PC-3 (cell line): ENCODE results near the gene CXCL11. TPM values are rescaled to one million over a fixed set of nuclear protein-coding genes. Genes with fewer than 3 reads are reported as not detected.
A peak's percentile ranks its signal among the peaks of the same experiment; 100 is the strongest.
"Not testable (repeated sequence)": the region's sequence is repeated elsewhere in the genome, so short reads cannot be mapped to it uniquely, and the experiment has no call there.

ENCODE experiments used
- ATAC-seq: fragments of 200-7000 bp; cut with Tn5 transposase; 2 replicates; pipeline ENCODE4 v1.9.1; 2020; ENCODE audit warnings: mild to moderate bottlenecking, moderate library complexity
- BruUV-seq: library from RNA; stranded (reverse); fragments of 400-500 nt; replicated peaks from 2 replicates; lab custom pipeline; 2021; lab: Mats Ljungman, UMichigan
- CTCF ChIA-PET: fragments of 300-600 bp; sonication (Branson Sonifier 250); formaldehyde crosslinking; loops from one replicate; lab custom pipeline; 2022; ENCODE audit warnings: antibody characterized with exemption; lab: Charles Lee
- POLR2A ChIA-PET: fragments of 300-600 bp; sonication (Branson Sonifier 250); formaldehyde crosslinking; loops from one replicate; lab custom pipeline; 2022; ENCODE audit warnings: antibody characterized with exemption; ENCODE audit not compliant: unreplicated experiment; lab: Charles Lee
- DNase-seq: peaks from one replicate; pipeline ENCODE4 v3.0.0-alpha.2; 2015
- H2AFZ ChIP-seq: fragments of 300-600 bp; sonication (generic); 2 replicates; pipeline ENCODE4 v1.6.0; 2016; ENCODE audit warnings: antibody characterized with exemption, low read length
- H3F3A ChIP-seq: fragments of 300-600 bp; sonication (generic); one replicate; pipeline ENCODE4 v1.6.0; 2017; ENCODE audit warnings: antibody characterized with exemption, low read length, control low read depth, mild to moderate bottlenecking; ENCODE audit not compliant: unreplicated experiment
- H3K27ac ChIP-seq: fragments of 300-600 bp; sonication (generic); 2 replicates; pipeline ENCODE4 v1.5.1; 2016; ENCODE audit warnings: mild to moderate bottlenecking, low read length
- H3K27me3 ChIP-seq: fragments of 300-600 bp; sonication (generic); 2 replicates; pipeline ENCODE4 v1.6.1; 2016; ENCODE audit warnings: low read length, mixed read lengths
- H3K36me3 ChIP-seq: fragments of 300-600 bp; sonication (generic); 2 replicates; pipeline ENCODE4 v1.6.1; 2016; ENCODE audit warnings: low read depth, mixed run types, low read length, mixed read lengths
- H3K4me1 ChIP-seq: fragments of 300-600 bp; sonication (generic); 2 replicates; pipeline ENCODE4 v1.5.1; 2016; ENCODE audit warnings: low read length; ENCODE audit not compliant: insufficient read depth
- H3K4me2 ChIP-seq: fragments of 300-600 bp; sonication (generic); 2 replicates; pipeline ENCODE4 v1.6.0; 2016; ENCODE audit warnings: low read length
- H3K4me3 ChIP-seq: fragments of 300-600 bp; sonication (generic); 2 replicates; pipeline ENCODE4 v1.5.1; 2016; ENCODE audit warnings: mild to moderate bottlenecking, low read length, mixed read lengths
- H3K79me2 ChIP-seq: fragments of 300-600 bp; sonication (generic); 2 replicates; pipeline ENCODE4 v1.6.1; 2017; ENCODE audit warnings: low read length, mixed read lengths
- H3K9ac ChIP-seq: fragments of 300-600 bp; sonication (generic); 2 replicates; pipeline ENCODE4 v1.6.0; 2016; ENCODE audit warnings: mild to moderate bottlenecking, low read length
- H3K9me2 ChIP-seq: fragments of 300-600 bp; sonication (generic); replicated peaks from 2 replicates; pipeline ENCODE4 v1.6.1; 2016; ENCODE audit warnings: mixed run types, low read length, mixed read lengths
- H3K9me3 ChIP-seq: fragments of 300-600 bp; sonication (generic); 2 replicates; pipeline ENCODE4 v1.6.1; 2016; ENCODE audit warnings: low read length, mixed read lengths
- H4K20me1 ChIP-seq: fragments of 300-600 bp; sonication (generic); 2 replicates; pipeline ENCODE4 v1.6.1; 2016; ENCODE audit warnings: low read length, mixed read lengths
- CTCF ChIP-seq: fragments of 300-600 bp; sonication (generic); conservative IDR thresholded peaks from 2 replicates; pipeline ENCODE4 v1.5.1; 2017; ENCODE audit warnings: antibody characterized with exemption, low read depth, mild to moderate bottlenecking, low read length
- EZH2 ChIP-seq: fragments of 300-600 bp; sonication (generic); IDR thresholded peaks from one replicate; pipeline ENCODE4 v1.6.1; 2017; ENCODE audit warnings: antibody characterized with exemption, mild to moderate bottlenecking, low read length; ENCODE audit not compliant: unreplicated experiment
- EZH2phosphoT487 ChIP-seq: fragments of 300-600 bp; sonication (generic); IDR thresholded peaks from 2 replicates; pipeline ENCODE4 v1.6.1; 2018; ENCODE audit warnings: mild to moderate bottlenecking, antibody characterized with exemption, low read length, borderline replicate concordance
- intact Hi-C: fragments of 100-400 bp; cut with micrococcal nuclease; formaldehyde crosslinking; loops from 2 replicates; pipeline ENCODE4 v1.9.0; 2023
- total RNA-seq: library from RNA; depleted of rRNA; stranded (reverse); fragments of >200 nt; gene quantifications from 2 replicates; pipeline ENCODE4 v1.2.3, GENCODE V29; 2014

The CXCL11 gene
- total RNA-seq, 1 experiment from 2014 or later = not detected

- Histone ChIP-seq H3F3A (no peaks in the 10 kb centered on the region), H3K27ac (no peak overlapping the region), H3K9me2 (no peaks in the 10 kb centered on the region), H3K79me2 (no peaks in the 10 kb centered on the region), H3K9ac (no peak overlapping the region), H3K36me3 (no peaks in the 10 kb centered on the region), H3K9me3 (no peaks in the 10 kb centered on the region), H3K27me3 (no peaks in the 10 kb centered on the region), H3K4me3 (no peak overlapping the region), H4K20me1 (no peaks in the 10 kb centered on the region), H3K4me1 (peaks cover 16% of the 10 kb centered on the region), H2AFZ (no peak overlapping the region), H3K4me2 (0 out of 2 replicates have a peak overlapping the region, but pooled peaks have one; percentile 0)
- ChIA-PET CTCF (no interaction called here), POLR2A (no interaction called here)
- no peak for DNase-seq
- no peak for TF ChIP-seq EZH2
- no peak for TF ChIP-seq CTCF
- no peak for TF ChIP-seq EZH2phosphoT487
- no peak for ATAC-seq
- intact Hi-C loops = no loop called here
- no TSS peak for BruUV-seq
Observed at GRCh38 chr4:76001700-76002099, 34.2 kb downstream of the CXCL11 start.

- H3K9me3 ChIP-seq = no peaks in the 10 kb centered on the region
- H3K79me2 ChIP-seq = no peaks in the 10 kb centered on the region
- no peaks in the 10 kb centered on the region for H3F3A ChIP-seq
- ATAC-seq (no peak), DNase-seq (no peak)
- ChIA-PET CTCF (interaction anchor here (0.7 kb wide), 1 partner anchor 178 kb away, joined by 3 read pairs; no protein-coding TSS in a partner anchor), POLR2A (no interaction called here)
- no peaks in the 10 kb centered on the region for H3K27me3 ChIP-seq
- no peak overlapping the region for H3K9ac ChIP-seq
- H2AFZ ChIP-seq = no peak overlapping the region
- intact Hi-C loops = no loop called here
- H4K20me1 ChIP-seq = no peaks in the 10 kb centered on the region
- no peak overlapping the region for H3K27ac ChIP-seq
- H3K4me3 ChIP-seq = no peak overlapping the region
- H3K4me1 ChIP-seq = peaks cover 10% of the 10 kb centered on the region; the same call in 1 of the 2 replicates
- H3K4me2 ChIP-seq = no peak overlapping the region
- H3K36me3 ChIP-seq = no peaks in the 10 kb centered on the region
- TF ChIP-seq CTCF = no peak
- TF ChIP-seq EZH2phosphoT487 = no peak
- no peak for TF ChIP-seq EZH2
- H3K9me2 ChIP-seq = no peaks in the 10 kb centered on the region
- no TSS peak for BruUV-seq
Observed at GRCh38 chr4:76000279-76000678, 35.6 kb downstream of the CXCL11 start.

- POLR2A ChIA-PET, BruUV-seq: not testable (repeated sequence)
Observed at GRCh38 chr4:75998525-75999147, 37.2 kb downstream of the CXCL11 start.

More at GRCh38 chr4:75998525-75999147, 37.2 kb downstream of the CXCL11 start:
- H2AFZ ChIP-seq, ATAC-seq, H3K36me3 ChIP-seq, H3K79me2 ChIP-seq, H3K9ac ChIP-seq, H3K4me1 ChIP-seq, H3K9me3 ChIP-seq, H3K4me3 ChIP-seq, DNase-seq, H3F3A ChIP-seq, H3K9me2 ChIP-seq, CTCF ChIA-PET, H4K20me1 ChIP-seq, H3K27me3 ChIP-seq, H3K27ac ChIP-seq, intact Hi-C loops, H3K4me2 ChIP-seq: not testable (repeated sequence)
